CD4-positive, alpha-beta T cell treated with Interleukin-6 for 4 hours (primary cell): Measurements from ENCODE around the gene CSMD2.

ENCODE experiments used
- DNase-seq: peaks from one replicate; pipeline ENCODE4 v3.0.0-alpha.2; 2020; ENCODE audit warnings: mixed read lengths

Gene CSMD2

DNA sequence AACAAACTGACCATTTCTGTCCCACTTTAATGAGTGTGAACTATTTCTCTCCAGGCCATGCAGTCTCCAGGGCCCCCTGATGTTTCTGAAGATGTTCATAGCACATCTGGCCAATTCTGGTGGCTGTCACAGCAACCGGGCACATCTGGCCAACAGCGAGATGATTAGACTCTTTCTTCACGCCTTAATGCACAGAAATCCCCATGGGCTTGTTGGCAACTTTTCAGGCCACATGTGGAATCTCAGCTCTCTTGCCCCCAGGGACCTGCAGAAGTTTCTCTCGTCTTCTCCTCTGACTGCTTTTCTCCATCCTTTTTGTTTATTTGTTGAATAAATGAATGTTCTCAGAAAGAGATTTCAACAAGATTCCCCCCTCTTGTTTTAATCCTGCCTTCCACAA lies 372.4 kb downstream of the CSMD2 start:
- DNase-seq: no peak

DNA sequence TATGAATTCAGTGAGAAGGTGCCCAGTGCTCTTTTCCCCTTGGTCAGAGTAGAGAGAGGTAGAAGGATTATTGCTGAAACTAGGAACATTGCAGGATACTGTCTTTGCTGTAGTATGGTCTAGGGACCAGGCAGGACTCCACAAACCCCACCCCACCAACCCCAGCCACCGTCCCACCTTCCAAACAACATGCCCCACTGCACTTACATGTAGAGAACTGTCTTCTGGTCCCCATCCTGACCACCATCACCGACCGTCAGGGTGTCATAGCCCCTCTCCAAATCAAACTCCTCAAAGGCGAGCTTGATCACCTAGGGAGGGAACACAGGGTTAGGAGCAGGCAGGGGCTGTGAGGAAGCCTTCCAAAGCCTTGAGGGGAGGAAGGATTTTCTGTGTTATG lies 372.8 kb downstream of the CSMD2 start:
- no peak for DNase-seq

DNA sequence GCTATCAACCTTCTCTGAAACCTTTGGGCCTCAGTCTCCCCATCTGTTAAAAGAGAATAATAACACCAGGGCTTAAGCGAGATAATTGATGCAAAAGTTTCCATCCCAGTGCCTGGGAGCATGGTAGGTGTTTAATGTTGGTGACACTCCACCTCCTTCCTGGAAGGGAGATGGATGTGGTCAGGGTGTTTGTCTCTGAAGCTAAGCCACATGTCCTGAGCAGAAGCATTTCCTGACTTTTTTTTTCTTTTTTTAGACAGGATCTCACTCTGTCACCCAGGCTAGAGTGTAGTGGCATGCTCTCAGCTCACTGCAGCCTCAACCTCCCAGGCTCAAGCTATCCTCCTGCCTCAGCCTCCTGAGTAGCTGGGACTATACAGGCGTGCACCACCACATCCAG lies 373.8 kb downstream of the CSMD2 start:
- no peak for DNase-seq

DNA sequence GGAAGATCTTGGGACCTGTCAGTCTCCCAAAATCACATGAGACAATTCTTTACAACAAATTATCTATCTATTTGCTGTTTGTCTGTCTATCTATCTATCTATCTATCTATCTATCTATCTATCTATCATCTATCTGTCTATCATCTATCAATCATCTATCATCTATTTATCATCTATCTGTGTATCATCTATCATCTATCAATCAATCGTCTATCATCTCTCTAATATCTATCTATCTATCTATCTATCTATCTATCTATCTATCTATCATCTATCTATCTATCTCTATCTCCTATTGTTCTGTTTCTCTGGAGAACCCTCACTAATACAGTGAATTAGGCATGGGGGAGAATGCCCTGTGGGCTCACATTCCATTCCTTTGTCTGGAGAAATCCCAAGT lies 374.5 kb downstream of the CSMD2 start:
- no peak for DNase-seq

DNA sequence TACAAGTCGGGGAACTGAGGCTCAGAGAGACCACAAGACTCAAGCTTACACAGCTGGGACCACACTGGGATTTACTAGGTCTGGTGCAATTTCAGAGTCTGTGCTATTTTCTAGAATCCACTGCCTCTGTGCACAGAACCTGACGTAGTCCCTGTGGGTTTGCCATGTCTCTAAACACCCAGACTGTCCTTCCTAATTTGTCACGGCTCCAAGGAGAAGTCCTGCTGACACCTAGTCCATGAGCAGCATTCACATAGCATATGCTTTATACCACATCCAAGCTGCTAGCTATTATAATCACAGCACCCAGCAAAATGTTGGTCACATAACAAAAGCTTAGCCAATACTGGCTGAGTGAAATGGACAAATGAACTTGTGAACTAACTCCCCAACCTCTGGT lies 380.2 kb downstream of the CSMD2 start:
- DNase-seq: no peak

DNA sequence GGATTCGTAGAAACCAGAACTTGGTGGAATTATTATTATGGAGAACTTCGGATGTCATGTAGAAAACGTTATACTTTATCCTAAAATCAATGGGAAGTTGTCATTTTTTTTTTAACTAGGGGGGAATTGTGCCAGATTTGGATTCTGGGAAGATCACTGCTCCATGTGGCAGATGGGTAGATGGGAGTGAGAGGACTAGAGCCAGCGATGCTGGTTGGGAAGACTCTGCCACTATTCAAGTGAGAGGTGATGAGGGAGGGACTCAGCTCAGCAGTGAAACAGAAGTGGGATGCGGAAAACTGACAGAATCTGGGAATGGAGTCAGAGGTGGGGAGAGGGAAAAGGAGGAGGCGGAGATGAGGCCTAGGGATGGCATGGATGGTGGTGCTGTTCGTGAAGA lies 382.3 kb downstream of the CSMD2 start:
- DNase-seq: no peak

DNA sequence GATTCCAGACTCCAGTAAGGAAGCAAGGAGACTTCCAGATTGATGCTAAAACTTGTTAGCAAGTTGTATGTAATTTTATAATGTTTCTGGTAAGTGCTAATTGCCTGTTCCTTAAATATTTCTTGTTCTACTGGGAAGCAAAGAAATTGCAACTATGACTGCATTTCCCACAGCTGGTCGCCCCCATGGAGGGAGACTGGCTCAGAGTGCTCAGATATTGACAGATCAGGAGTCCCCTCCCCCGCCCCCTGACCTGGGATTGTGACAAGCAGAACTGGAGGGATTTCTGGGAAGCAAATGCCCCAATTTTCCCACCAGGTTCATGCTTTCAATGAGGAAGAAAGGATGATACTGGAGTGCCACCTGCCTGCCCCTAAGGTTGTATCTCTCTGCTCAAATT lies 383.4 kb downstream of the CSMD2 start:
- no peak for DNase-seq

DNA sequence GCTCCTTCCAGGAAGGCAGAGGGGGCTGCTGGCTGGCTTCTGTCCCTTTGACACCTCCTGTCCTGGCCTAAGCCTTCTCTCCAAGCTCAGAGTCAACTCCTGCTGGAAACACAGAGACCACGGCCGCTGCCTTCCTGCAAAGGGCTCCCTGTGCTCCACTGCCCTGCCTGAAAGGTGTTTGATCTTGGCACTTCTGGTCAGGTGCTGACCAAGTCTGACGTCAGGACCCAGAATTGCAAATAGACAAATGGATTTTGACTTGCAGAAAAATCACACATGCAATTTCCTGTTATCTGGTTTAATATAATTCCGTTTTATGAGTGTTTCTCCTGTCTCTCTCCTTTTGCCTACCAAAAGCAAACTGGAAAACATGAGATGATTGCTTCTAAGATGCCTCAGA lies 387.7 kb downstream of the CSMD2 start:
- no peak for DNase-seq

DNA sequence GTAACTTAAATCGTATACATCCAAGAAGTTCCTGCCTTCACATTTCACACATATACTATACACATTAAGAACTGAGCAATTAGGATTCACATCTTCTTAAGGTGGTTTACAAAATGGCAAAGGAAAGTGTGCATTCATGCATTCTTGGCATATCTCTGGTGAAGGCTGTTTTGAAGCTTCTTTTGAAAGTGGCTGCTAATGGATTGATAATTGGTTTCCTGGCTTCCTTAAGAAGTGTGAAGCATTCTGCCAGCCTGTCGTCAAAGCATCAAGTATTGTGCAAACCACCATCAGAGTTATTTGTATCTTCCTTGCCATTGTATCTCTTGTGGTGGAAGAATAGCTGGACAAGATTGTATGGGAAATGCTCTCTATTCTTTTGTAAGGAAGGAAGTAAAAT lies 396.2 kb downstream of the CSMD2 start:
- DNase-seq: no peak

DNA sequence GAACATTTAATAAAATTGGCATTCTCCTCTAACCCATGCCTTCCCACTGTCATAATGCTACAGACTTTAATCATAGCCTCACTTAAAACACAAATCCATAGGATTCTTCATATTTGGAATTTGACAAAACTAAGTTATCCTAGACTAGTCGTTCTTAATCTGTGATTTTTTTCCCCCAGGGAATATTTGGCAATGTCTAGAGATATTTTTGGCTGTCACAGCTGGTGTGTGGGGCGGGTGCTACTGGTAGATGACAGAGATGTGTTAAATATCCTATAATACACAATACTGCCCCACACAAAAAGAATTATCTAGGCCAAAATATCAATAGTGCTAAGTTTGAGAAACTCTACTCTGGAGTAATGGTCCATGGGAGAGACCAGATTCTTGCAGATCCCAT lies 396.9 kb downstream of the CSMD2 start:
- no peak for DNase-seq

DNA sequence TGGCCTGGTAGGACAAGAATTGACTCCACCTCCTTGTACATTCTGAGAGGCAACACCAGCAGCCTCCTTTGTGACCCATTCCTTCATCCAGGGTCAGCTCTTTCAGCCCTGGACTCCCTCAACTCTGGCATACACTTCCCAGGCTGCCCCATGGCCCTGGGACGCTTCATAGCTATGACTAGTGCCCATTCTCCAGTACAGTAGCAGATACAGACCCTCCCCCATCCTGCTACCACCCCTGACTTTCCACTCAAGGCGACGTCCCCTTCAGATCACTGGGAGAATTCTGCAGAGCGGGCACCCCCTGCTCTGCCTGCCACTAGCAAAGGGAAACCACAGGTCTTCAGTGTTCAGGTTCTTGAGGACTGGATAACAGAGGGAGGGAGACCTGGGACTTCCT lies 400.9 kb downstream of the CSMD2 start:
- DNase-seq: no peak

DNA sequence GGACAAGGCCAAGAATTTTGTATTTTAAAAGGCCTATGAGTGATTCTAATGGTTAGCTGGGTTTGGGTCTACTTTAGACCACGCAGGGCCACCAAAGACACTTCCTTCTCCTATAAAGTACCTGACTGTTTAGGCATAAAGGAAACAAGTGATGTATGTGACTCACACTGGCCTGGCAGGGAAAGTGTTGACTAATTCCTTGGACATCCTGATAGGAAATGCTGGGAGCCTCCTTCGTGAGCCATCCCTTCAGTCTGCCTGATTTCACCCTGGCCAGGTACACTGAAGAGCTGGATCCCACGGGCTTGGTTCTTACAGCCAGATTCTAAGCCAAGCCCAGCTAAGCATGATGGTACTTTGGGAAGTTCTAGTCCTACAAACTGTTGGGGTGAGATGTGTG lies 401.6 kb downstream of the CSMD2 start:
- no peak for DNase-seq

DNA sequence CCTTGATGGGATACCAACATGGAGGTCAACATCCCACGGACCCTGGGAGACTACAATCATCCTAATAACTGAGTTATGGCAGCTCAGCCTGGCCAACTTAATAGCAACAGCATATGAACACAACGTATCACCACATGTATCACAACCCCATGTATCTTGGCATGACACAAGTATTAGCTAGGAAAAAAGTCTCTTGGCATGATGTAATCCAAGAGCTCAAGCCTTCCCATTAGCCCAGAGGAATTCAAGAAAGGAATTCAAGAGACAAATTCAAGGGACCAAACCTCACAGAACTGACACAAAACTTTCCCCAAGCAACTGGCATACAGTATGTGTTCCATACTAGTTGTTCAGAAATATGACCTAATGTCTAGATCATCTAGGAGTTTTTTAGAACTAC lies 402.1 kb downstream of the CSMD2 start:
- DNase-seq: no peak

DNA sequence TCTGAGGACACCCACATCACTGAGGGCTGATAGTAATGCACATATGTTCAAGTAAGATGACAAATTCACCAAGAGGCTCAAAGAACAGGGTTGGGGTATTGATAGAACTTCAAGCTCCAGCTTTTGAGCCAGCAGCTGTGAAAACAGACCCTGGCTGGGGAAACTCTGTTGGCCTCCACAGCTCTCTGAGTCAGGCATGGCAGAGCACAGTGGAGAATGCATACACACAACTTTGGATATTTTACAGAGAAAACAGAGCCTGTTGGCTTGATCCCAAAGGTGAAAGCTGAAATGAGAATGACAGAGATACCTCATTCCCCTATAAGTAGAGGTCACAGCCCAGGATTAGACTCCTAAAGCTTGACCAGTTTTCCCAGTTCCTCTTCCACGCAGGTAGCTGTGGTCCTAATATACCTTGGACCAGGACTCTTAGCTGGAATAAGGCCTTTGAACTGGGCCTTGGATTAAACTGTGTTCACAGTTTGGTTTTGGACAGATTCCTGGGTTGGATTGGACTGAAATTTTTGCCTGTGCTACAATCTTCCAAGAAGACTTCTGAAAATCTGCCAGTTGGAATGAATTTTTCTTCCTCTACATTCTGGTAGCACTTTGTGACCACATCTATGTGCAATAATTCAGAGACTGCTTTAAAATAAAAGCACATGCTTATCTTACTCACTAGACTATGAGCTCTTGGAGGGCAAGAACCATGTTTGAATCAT lies 402.8 kb downstream of the CSMD2 start:
- DNase-seq: no peak

DNA sequence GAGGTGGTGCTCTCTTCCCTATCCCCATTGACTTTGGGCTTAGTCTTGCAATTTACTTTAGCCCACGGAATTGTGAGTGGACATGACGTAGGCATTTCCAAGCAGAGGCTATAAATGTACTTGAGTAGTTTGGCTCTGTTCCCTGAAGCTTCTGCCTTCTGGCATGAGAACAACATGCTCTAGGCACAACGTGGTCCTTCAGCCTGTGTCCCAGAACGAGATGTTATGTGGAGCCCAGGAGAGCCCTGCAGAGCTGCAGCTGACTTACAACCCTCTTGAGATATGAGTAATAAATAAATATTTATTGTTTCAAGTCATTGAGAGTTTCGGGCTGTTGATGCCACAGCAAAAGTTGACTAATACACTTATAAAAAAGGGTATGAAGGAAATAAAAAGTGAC lies 406.3 kb downstream of the CSMD2 start:
- no peak for DNase-seq

DNA sequence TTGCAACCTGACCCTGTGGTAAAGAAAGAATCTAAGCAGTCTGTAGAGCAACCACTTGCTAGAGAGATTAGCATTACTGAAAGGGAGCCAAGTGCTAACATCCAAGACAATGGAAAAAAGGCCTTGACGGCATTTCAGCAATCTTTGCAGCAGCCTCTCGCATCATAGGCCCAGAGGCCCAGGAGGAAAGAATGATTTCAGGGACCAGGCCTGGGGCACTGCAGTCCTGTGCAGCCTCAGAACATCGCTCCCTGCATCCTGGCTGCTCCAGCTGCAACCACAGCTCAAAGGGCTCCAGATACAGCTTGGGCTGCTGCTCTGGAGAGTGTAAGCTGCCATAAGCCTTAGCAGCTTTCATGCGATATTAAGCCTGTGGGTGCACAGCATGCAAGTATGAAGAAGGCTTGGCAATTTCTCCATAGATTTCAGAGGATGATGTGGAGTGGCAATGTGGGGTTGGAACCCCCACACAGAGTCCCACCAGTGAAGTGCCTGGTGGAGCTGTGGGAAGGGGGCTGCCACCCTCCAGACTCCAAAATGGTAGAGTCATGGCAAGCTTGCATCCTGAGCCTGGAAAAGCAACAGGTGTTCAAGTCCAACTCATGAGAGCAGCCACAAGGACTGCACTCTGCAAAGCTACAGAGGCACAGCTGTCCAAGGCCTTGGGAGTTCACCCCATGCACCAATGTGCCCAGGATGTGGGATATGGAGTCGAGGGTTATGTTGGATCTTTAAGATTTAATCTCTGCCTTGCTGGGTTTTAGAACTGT lies 411.8 kb downstream of the CSMD2 start:
- DNase-seq: no peak

DNA sequence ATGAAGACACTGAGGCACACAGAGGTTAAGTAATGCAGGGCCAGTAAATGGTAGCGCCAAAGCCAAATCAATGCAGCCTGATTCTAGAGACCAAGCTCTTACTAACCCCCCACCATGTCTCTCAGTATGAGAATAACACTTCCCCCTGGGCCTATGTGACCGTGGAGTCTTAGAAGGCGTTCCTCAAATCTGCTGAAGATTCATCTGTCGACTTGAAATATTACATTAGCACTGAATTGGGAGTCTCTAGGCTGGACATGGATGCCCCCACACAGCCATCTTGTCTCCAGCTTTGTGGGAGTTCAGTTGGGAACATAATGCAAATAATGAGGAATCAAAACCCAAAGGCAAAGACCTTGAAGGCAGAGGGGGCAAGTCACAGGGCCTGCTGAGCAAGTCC lies 419.1 kb downstream of the CSMD2 start:
- DNase-seq: no peak

DNA sequence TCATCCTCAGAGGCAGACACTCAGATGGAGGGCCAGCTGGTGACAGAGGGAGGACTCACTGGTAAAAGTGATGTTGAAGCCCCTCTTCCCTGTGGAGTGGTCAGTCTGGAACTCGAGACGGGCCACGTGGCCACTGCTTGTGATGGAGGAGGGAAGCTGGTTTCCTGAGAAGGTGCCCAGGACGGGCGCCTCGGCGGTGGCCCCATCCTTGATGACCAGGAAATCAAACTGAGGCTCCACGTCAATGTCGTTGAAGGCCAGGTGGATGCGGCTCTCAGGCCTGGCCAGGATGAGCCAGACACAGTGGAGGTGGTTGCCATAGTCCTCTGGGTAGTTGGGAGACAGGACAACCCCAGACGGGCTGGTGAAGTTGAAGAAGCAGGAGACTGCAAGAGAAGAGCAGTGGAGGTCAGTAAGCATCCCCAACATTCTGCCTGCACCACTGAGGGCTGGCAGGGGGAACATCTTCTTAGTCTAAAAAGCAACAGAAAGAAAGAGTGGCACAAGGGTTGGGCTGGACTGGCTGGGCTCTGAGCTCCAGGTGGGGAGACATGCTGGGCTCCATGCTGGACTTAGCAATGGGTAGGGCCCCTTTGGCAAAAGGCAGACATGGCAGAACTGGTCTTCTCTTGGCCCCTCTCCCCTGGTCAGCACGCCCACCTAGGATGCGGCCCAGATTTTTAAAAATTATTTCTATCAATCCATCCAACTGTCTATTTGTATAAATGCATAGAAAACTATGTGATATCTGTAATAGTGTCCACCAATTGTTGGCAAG lies 421.6 kb downstream of the CSMD2 start:
- no peak for DNase-seq

DNA sequence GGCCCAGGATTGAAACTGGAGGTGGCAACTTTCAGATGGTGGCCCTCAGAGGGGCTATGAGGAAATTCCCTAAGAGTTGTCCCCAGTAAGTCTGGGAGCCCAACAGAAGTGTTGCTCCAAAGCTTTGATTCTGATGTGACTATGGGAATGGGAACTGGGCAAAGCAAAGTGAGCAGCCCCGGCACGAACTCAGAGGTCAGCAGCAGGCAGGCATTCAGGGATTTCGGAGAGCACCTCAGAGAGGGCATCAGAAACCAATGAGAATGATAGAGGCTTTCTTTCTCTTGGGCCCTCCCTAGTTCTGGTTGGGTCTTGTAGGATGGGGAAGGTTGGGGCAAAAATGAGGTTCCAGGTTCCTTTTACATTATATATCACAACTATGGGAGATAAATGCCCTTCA lies 422.4 kb downstream of the CSMD2 start:
- DNase-seq: no peak

DNA sequence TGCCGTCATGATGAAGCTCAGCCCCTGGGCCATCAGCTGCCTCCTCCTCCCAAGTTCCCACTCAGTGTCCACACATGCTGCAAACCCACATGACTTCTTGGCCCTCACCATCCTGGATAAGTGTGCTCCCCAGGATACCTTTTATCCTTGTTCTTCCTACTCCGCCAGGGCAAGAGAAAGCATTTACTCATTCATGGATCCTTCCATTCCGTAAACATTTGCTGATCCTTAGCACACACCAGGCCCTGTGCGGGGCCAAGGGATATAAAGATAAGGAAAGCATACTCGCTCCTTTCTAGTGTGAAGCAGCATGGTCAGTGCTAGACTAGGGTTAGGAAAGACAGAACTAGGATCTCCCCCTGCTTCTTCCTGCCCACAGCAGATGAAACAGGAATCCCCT lies 423.3 kb downstream of the CSMD2 start:
- DNase-seq: no peak

DNA sequence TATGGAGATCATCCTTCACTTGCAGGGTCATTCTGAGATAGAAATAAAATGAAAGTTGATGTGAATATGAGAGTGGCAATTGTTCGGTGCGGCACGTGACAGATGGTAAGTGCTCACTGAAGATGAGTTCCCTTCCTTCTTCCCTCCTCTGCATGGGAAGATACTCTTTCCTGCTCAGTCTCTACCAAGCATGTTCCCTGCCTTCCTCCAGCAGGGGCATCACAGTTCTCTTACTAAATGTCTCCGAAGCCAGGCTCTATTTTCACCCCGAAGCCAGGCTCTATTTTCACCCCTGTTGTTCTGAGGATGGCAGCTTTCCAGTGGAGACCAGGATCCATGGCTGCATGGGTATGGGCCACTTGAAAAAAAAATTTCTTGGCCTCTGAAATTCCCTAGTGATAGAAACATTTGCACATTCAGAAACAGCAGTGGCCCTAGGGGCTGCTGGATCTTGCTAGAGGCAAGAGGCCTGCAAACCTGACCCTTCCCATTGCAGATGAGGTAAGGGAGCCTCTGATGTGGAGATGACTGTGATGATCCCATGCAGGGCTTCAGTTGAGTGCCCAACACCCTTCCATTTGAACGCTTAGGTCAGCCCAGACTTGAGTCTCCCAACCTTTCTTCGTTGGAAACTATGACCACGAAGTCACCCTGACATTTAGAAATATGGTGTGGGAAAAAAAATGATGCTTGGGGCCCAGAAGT lies 424.8 kb downstream of the CSMD2 start:
- DNase-seq: no peak

DNA sequence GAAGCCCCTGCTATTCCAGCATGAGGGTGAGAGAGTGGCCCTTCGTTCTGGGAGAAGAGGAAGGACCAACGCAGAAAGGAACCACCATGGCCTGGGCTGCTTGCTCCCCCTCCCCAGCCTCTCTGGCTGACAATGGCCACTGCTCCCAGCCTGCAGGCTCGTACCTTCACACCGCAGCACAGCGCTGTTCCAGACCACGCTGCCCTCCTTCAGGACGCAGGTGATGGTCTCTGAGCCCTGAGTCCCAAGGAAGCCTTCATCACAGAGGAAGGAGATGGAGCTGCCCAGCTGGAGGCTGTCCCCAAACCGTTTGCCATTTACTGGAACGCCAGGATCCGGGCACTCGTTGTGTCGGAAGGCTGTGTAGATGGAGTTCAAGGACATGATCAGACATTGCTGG lies 426.1 kb downstream of the CSMD2 start:
- no peak for DNase-seq

DNA sequence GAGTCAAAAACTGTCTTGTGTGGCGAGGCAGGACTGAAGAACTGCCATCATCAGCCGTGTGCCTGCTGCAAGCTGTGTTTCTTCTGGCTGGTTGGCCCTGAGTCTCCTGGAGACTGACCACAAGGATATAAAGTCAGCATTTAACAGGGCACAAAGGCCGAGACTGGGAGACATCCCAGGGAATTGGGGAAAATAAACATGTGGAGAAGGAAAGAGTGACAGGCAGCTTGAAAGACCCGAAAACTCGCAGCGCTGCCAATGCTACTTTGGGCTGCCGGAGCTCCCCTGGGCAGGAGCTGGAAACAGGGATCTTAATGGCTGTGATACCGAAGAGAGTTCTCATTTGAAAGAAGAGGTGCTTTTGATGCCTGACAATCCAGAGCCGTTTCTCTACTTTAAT lies 426.5 kb downstream of the CSMD2 start:
- no peak for DNase-seq
